Right atrium auricular region (tissue), 2 donors: ENCODE results near the gene GPR156. TPM values are rescaled to one million over a fixed set of nuclear protein-coding genes. Genes with fewer than 3 reads are reported as not detected.

Experiments used
- DNase-seq: peaks from one replicate; pipeline ENCODE4 v3.0.0-alpha.2; 2019; ENCODE audit warnings: low spot score
- H3K27ac ChIP-seq, 2 donors: fragments of 200-600 bp; sonication (generic); 1 replicate in 1 of 2; 2 replicates in 1 of 2; pipeline ENCODE4 v1.5.1; 2016 to 2019
- H3K27me3 ChIP-seq, 2 donors: fragments of 200-600 bp; sonication (generic); one replicate each; pipeline versions ENCODE4 v1.5.1 to v1.6.0; 2017 to 2019
- H3K36me3 ChIP-seq: fragments of 200-600 bp; sonication (generic); one replicate; pipeline ENCODE4 v1.5.1; 2016
- H3K4me1 ChIP-seq, 2 donors: fragments of 200-600 bp; sonication (generic); one replicate each; pipeline versions ENCODE4 v1.5.1 to v1.6.0; 2017 to 2019
- H3K4me3 ChIP-seq, 2 donors: fragments of 200-600 bp; sonication (generic); 1 replicate in 1 of 2; 2 replicates in 1 of 2; pipeline ENCODE4 v1.5.1; 2017 to 2019; ENCODE audit warnings: mild to moderate bottlenecking in 1 of 2, moderate library complexity in 1 of 2
- H3K9me3 ChIP-seq, 2 donors: fragments of 200-600 bp; sonication (generic); one replicate each; pipeline ENCODE4 v1.5.1; 2019
- CTCF ChIP-seq, 2 donors: fragments of 200-600 bp; sonication (generic); IDR thresholded peaks; one replicate each; pipeline ENCODE4 v1.5.1; 2019; ENCODE audit warnings: antibody characterized with exemption in 2 of 2
- total RNA-seq, 2 donors: library from RNA; depleted of rRNA; stranded (reverse); fragments of >200 nt; gene quantifications; one replicate each; pipeline ENCODE4 v1.1.0, GENCODE V29; 2016

GPR156 gene
- total RNA-seq, 2 donors from 2014 or later = 0.35 to 0.74 TPM

GRCh38 chr3:120272286-120272685 lies 12.7 kb downstream of the GPR156 start:
- TF ChIP-seq CTCF (IDR thresholded peaks at IDR 0.05) = no peak
- no peaks in the 10 kb centered on the region for H3K9me3 ChIP-seq
- no peaks in the 10 kb centered on the region for H3K27me3 ChIP-seq
- no peaks in the 10 kb centered on the region for H3K4me1 ChIP-seq
- H3K36me3 ChIP-seq = no peaks in the 10 kb centered on the region
- no peak for DNase-seq
- H3K27ac ChIP-seq = no peak overlapping the region
- H3K4me3 ChIP-seq = no peak overlapping the region

- Histone ChIP-seq H3K9me3 (no peaks in the 10 kb centered on the region), H3K4me3 (no peak overlapping the region), H3K4me1 (no peaks in the 10 kb centered on the region), H3K27ac (no peak overlapping the region), H3K36me3 (no peaks in the 10 kb centered on the region), H3K27me3 (no peaks in the 10 kb centered on the region)
- no peak for DNase-seq
- TF ChIP-seq CTCF (IDR thresholded peaks at IDR 0.05) = no peak
Measured at GRCh38 chr3:120265989-120266388, 19.0 kb downstream of the GPR156 start.

- Histone ChIP-seq H3K36me3 (no peaks in the 10 kb centered on the region), H3K4me1 (no peaks in the 10 kb centered on the region), H3K27me3 (no peaks in the 10 kb centered on the region), H3K4me3 (no peak overlapping the region), H3K27ac (no peak overlapping the region), H3K9me3 (no peaks in the 10 kb centered on the region)
- DNase-seq = no peak
- no peak for TF ChIP-seq CTCF (IDR thresholded peaks at IDR 0.05)
Measured at GRCh38 chr3:120264963-120265362, 20.1 kb downstream of the GPR156 start.

- Histone ChIP-seq H3K36me3 (no peaks in the 10 kb centered on the region), H3K27me3 (no peaks in the 10 kb centered on the region), H3K4me3 (no peak overlapping the region), H3K9me3 (no peaks in the 10 kb centered on the region), H3K4me1 (no peaks in the 10 kb centered on the region), H3K27ac (no peak overlapping the region)
- DNase-seq = no peak
- no peak for TF ChIP-seq CTCF (IDR thresholded peaks at IDR 0.05)
Measured at GRCh38 chr3:120263792-120264191, 21.2 kb downstream of the GPR156 start.

GRCh38 chr3:120258009-120258408 lies 27.0 kb downstream of the GPR156 start:
- Histone ChIP-seq H3K9me3 (peaks cover 3 to 21% of the 10 kb centered on the region in 2 donors), H3K27ac (no peak overlapping the region), H3K27me3 (no peaks in the 10 kb centered on the region), H3K4me1 (no peaks in the 10 kb centered on the region), H3K36me3 (no peaks in the 10 kb centered on the region), H3K4me3 (no peak overlapping the region)
- no peak for DNase-seq
- TF ChIP-seq CTCF (IDR thresholded peaks at IDR 0.05) = no peak

- Histone ChIP-seq H3K27ac (no peak overlapping the region), H3K9me3 (no peaks in the 10 kb centered on the region), H3K27me3 (no peaks in the 10 kb centered on the region), H3K4me3 (no peak overlapping the region), H3K36me3 (no peaks in the 10 kb centered on the region), H3K4me1 (no peaks in the 10 kb centered on the region)
- TF ChIP-seq CTCF (IDR thresholded peaks at IDR 0.05) = no peak
- no peak for DNase-seq
Measured at GRCh38 chr3:120245386-120245785, 39.6 kb downstream of the GPR156 start.
